NCI-H1694 treated with DMSO at 0.1 percent for 48 hours (cell line): ENCODE measurements around the gene PPP1R7.
"Not testable (repeated sequence)": the region's sequence is repeated elsewhere in the genome, so short reads cannot be mapped to it uniquely, and the experiment has no call there.

Experiments
- DNase-seq: peaks from one replicate; lab custom pipeline; 2025; lab: John Stamatoyannopoulos, UW

PPP1R7 gene, protein sequence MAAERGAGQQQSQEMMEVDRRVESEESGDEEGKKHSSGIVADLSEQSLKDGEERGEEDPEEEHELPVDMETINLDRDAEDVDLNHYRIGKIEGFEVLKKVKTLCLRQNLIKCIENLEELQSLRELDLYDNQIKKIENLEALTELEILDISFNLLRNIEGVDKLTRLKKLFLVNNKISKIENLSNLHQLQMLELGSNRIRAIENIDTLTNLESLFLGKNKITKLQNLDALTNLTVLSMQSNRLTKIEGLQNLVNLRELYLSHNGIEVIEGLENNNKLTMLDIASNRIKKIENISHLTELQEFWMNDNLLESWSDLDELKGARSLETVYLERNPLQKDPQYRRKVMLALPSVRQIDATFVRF

DNA sequence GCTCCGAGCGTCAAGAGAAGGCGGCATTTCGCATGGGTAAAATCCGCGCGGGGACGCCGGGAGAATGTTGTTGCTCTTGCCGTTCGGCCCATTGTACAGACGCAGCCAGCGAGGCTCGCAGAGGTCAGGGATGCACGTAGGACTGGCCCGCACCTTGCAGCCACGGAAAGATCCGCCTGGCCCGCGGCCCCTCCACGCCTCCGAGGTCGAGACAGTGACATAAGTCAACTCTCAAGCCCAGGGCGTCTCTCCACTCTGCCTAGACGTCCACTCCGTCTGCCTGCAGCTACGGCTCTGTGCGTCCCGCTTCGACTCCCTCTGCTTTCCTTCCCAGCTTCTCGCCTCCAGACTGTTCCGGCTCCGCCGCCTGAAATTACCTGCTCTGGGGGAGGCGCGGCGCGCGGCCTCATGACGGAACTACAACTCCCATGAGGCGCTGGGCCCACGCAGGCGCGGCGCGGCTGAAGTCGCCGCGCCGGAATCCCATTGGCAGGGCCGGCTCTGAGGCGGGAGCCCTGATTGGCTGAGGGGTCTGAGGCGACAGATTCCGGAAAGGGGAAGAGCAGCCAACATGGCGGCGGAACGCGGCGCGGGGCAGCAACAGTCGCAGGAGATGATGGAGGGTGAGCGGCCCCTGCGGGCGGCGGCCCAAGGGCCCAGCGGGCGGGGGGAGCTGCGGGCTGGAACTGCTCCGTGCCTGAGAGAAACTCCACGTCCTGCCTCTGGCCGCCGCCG lies at the start of gene PPP1R7:
TSS of gene PPP1R7 (plus strand) at position 543 of the 735 bp plus-strand sequence. CDS start at position 572, 29 bp downstream.
- DNase-seq, result peak; percentile 89

DNA sequence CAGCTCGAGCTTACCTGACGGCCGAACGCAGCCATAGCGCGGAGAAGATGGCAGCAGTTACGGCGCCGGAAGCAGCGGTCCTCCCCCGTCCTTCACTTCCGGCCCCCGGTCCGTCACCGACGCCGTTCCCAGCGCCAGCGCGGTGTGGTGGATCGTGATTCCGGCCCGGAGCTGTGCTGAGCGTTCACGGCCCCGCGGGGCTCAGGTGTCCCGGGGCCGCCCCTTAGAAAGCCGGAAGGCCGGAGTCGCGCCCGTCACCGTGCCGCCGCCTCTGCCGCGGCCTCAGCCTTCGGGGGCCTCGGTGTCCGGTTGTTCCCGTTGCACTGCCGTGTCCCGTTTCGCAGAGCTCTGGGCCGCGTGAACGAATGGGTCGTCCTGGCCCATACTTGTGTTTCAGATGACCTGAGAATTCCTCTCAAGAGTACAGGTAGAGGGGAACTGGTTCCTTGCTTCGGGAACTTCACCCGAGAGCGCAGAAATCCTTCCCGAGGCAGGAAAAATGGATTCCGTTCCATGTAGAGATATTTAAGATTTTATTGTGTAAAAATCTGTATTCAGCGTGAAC lies 47.9 kb upstream of the PPP1R7 start, which contains the start of gene MTERF4:
TSS of gene MTERF4 (minus strand) at position 49 of the 565 bp plus-strand sequence. CDS start at position 35, 14 bp downstream.
- peak; percentile 69 for DNase-seq

DNA sequence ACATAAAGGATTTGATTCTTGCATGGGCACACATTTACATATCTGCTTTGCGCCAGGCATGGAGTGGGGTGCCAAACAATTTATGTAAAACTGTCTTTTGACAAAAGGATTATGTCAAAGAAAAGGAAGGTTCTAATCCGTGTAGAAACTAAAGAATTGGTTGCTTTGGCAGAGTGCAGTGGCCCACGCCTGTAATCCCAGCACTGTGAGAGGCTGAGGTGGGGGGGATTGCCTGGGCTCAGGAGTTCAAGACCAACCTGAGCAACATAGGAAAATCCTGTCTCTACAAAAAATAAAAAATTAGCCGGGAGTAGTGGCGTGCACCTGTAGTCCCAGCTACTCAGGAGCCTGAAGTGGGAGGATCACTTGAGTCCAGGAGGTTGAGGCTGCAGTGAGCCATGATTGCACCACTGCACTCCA lies 47.1 kb upstream of the PPP1R7 start:
- no peak for DNase-seq

DNA sequence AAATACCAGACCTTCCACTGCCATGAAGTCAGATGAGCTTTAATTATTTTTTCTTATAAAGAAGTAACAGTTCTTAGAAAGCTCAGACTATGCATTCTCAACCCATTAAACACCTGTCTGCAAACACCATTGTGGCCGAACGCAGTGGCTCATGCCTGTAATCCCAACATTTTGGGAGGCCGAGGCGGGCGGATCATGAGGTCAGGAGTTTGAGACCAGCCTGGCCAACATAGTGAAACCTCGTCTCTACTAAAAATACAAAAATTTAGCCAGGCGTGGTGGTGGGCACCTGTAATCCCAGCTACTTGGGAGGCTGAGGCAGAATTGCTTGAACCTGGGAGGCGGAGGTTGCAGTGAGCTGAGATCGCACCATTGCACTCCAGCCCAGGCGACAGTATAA lies 45.7 kb upstream of the PPP1R7 start:
- not testable (repeated sequence) for DNase-seq

DNA sequence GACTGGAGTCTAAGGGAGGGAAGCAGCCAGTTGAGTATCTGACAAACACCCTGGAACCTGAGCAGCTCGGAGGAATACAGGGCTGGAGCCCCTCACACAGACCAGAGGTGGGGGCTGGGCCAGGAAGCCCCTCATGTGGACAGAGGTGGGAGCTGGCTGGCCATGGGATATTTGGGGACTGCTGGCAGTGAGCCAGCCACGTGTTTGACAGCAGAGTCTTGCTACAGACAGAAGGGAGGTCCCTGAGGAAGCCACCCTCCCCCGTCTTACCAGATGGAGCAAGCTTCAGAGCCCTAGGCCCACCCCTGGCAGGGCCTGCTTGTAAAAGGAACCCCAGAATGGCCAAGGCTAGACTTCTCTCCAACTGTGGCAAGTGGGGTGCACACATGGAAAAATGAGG lies 44.6 kb upstream of the PPP1R7 start:
- no peak for DNase-seq

DNA sequence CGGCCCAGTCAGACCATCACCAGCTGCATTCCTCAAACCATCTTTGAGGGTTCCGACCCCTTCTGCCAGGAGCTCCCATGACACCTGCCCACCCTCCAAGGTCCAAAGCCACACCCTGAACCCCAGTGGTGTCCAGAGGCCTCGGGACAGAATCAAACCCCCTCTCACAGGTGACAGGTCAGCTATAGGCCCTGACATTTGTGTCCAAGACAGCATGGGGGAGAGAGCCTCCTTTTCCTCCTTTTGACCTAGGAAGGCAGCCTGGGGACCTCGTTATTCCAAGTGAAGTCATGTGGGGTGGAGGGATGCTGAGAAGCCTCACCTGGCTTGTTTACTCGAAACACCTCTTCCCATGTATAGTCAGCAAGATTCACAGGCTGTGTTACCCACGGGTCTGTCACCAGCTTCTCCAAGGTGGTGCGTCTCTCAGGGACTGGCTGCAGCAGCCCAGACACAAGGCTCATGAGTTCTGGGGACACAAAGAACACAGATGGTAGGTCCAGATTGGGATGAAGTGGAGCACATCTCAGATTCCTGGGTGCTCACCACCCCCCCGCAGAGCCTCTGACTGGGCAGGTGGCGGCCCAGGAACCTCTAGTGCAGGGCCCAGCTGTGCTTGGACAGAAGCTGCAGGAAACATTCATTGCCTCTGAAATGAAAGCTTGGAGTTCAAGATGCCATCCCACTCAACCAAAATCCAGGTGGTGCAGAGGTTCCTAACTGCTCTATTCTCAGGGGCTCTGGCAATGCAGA lies 43.1 kb upstream of the PPP1R7 start:
- DNase-seq, result no peak

DNA sequence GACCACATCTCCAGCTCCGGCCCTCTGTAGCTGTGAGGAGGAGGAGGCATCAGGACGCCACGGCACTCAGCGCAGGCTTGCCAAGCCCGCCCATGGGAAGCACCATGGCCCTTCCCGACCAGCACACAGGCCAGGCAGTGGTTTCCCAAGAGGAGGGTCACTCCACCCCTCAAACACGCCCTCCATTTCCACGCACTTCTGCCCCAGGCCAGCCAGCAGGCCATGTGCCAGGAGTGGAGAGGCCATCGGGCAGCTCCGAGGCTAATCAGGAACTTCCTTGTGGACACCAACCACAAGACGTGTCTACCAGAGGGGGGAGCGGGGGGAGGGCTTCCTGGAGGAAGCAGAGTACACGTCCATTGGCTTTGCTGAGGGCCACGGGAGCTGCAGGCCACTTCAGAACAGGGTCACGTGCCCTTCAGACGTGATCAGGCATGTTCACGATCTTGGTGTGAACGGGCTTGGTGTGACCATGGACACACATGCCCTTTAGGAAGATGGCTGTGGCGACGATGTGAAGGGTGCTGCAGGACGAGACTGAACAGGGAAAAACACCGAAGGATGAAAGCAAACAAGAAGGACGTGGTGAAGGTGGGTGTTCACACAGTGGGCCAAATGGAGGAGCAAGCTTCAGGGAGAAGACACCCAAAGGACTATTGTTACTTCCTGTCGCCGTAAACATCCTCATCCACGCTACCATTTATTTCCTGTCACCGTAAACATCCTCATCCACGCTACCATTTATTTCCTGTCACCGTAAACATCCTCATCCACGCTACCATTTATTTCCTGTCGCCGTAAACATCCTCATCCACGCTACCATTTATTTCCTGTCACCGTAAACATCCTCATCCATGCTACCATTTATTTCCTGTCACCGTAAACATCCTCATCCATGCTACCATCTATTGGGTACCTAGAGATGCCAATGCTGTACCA lies 41.7 kb upstream of the PPP1R7 start:
- no peak for DNase-seq

DNA sequence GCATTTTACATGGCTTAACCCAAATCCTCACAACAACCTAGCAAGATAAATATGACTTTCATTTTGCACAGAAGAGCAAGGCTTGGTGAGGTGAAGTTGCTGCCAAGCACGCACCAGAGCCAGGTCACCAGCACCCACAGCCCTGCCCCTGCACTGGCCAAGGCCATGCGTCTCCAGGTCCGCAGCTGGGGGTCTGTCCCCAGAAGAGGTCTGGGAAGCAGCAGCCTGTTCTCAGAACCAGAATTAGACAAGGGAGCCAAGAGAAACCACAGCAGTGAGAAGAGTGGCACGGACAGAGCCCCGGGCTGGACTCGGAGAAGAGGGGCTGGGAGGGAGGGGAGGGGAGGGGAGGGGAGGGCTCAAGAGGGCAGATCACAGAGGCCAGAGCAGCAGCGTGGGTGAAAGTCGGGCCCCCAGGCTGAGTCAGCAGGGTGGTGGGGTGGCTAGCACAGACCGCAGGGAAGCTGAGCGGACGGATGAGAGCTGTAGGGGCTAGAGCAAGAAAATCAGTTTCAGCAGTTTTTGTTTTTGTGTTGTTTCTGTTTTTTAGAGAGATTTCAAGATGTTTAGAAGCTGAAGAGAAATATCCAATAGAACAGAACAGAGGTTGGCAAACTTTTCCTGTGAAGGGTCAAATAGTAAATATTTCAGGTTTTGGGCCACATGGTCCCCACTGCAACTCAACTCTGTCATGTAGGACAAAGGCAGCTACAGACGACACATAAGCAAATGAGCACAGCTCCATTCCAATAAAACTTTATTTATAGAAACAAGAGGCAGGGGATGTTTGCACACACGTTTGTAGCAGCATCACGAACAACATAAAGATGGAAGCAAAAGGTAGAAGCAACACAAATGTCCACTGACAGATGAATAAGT lies 40.8 kb upstream of the PPP1R7 start:
- no peak for DNase-seq

DNA sequence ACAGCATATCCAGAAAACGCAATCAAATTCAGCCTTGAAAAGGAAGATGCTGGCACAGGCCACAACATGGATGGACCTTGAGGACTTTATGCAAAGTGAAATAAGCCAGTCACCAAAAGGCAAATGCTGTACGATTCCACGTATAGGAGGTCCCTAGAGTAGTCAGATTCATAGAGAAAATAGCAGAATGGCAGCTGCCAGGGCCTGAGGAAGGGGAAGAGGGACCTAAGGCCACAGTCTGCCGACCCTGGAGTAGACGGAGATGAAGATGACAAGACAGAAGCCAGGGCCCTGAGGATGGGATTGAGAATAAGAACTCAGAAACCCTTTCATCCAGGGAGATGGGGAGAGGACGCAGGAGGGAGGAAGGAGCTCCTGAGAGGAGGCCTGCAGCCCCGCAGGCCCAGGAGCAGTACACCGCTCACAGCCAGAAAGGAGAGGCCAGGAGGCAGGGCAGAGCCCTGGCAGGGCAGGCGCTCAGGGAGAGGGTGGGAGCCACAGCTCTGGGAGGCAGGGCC lies 40.1 kb upstream of the PPP1R7 start:
- DNase-seq, result no peak

DNA sequence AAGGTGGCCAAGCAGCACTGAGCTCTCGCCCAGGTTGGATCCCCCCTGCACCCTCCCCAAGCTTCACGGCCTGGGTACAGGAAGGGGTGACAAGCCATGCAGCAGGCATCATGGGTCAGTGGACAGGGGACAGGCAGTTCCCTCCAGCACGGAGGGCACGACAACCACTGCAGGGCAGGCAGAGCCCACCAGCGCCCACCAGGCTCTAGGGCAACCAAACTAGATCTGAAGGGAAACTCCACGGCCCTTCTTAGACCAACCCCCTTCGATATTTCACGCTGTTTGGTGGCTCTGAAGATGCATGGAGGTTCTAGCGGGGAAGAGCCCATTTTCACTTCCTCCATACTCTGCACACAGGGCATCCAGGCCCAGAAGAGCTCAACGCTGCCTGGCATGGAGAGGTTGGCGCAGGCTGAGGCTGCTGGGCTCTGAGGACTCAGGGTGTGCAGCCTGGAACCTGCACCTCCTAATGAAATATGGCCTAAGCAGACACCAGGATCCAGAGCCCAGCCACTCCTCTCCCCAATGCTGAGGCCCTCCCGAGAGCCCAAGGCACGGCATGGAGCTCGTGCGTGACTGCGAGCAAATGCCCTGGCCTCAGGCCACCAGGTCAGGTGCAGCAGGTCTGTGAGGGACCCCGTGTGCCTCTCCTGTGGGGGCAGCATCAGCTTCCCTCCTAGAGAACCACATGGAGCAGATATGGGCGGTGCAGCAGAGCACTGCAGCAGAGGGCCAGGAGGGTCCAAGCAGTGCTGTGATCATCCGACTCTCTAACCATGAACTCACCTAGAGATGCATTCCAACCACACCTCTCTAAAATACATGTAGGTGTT lies 39.4 kb upstream of the PPP1R7 start:
- DNase-seq, result no peak

DNA sequence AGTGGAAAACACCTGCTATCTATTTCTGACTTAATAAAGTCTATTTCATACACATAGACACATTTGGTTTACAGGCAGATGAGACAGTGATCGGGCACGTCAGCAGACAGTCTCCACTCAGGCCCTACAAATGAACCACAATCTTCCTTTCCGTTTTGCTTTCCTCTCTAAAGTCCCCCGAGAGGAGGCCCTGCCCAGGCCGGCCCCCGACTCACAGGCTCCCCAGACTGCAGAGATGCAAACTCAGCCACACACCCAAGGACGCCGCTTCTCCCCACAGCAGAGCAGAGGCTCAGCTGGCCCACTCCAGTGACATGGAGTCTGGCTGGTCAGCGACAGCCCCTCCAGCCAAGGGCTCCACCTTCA lies 38.8 kb upstream of the PPP1R7 start:
- no peak for DNase-seq

DNA sequence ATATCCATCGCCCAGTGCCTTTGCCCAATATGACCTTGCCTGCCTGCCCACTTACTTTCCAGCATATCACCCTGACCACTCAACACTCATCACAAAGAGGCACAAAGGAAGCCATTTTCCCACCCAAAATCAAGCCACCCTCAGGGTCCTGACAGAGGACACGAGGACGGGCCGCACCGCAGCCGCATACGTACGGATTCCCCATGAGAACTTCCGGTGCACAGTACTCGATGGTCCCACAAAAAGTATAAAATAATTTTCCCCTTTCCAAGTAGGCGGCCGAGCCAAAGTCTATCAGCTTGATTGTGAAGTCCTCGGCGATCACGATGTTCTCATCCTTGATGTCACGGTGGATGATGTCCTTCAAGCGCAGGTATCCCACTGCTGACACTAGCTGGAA lies 38.2 kb upstream of the PPP1R7 start:
- DNase-seq, result no peak

DNA sequence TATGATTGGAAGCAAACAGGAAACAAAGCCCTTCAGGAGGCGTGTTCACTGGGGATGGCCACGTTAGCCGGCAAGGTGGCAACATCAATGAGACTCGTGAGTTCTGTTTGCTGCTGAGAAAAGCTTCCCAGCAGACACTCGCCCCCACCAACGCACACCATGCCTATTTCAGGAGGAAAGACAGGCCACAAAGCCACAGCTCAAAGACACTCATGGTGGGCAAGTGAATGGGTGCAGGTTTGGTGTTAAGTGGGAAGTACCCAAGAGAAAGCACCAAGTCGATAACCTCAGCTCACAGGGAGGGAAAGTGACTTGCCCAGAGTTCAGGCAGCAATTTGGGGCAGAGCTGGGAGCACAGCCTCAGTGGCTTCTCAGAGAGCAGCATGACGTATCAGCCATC lies 37.7 kb upstream of the PPP1R7 start:
- DNase-seq, result no peak

DNA sequence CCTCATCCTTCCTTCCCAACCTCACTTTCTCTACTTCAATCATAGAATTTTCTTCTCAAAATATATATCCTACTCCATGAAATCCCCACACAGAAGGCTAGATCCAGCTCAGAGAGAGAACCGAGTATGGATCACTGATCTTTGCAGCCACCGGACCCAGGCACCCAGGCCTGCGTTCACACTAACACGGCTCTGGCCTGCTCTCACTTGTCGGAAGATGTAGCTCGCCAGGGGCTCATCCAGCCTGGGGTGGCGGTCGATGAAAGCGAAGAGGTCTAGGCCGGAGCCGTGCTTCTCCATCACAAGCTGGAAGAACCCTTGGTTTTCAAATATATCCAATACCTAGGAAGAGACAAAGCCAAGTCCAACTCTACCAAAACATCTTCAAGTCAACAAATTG lies 35.4 kb upstream of the PPP1R7 start:
- no peak for DNase-seq

DNA sequence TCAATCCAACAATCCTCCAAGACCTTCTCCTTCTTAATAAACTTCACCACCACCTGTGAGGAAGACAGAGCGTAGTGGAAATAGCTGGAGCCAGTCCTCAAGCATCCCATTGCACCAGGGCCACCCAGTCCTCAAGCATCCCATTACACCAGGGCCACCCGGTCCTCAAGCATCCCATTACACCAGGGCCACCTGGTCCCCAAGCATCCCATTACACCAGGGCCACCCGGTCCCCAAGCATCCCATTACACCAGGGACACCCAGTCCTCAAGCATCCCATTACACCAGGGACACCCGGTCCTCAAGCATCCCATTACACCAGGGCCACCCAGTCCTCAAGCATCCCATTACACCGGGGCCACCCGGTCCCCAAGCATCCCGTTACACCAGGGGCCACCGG lies 34.9 kb upstream of the PPP1R7 start:
- no peak for DNase-seq

DNA sequence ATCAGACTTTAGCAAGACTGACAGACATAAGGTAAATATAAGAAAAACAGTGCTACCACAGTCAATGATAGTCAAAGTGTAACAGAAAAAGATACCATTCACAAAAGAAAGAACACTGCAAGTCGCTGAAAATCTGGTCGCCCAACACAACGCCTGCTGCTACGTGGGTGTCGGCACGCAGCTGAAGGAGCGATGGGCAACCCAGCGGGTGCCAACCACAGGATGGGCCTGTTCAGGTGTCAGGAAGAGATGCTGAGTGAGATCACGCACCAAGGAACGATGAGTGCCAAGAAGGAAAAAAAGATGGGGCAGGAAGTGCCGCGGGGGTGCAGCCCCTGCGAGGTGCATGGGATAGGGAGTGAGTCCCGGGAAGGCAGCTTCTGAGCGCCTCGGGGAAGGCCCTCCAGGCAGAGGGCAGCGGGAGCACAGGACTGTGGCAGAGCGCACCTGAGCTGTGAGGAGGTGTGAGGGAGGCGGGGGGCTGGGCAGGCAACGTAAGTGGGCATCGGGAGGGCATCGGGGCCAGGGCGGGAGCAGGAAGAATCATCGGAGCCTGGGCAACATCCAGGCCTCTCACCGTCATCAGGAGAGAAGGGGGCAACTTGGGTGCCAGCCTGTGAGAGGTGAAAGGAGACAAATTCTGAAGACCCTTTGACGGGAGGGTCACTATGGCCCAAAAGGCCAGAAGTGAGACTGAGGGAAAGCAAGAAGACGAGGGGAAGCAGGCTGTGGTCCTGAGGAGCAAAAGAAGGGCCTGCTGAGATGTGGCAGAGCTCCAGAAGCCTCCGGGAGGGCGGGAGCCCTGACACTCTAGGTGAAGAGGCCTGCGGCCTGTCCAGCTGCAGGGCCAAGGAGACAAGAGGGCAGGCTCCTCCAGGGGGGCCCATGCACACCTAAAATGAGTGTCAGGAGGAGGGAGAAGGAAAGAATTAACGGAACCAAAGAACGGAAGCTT lies 33.4 kb upstream of the PPP1R7 start:
- DNase-seq, result no peak

DNA sequence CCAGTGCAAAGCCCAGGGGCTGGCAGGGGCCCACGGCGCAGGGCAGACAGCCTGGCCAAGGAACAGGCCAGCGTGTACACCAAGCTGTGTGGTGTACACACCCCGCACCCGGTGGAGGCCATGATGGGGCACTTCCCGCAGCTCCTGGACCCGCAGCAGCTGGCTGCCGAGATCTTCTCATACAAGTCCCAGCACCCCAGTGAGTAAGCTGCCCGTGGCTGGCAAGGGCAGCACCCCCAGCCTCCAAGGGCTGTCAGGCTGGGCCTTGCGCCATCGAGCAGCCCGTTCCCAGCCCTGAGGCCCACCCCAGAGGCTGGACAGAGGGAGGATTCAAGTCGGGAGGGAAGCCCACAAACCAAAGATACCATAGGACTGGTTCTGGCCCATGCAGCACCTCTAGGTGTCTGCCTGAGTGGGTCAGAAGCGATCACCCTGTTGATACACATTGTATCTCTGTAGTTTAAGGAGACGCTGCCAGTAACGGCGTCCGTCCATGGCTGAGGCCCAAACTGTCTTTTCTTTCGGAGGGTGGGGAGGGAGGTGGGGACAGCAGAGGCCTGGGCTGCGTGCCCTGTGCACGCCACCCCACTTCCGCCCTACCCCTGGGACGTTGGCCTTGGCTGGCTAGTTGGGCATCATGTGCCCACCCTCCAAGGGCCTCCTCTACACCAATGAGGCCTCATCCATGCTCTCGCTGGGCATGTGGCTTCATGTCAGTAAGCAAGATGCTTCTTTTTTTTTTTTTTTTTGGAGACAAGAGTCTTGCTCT lies 31.3 kb upstream of the PPP1R7 start:
- no peak for DNase-seq
